Dedifferentiated amniotic fluid mesenchymal stem cell (primary cell): ENCODE results near the gene KIF5B.
"Not testable (repeated sequence)": the region's sequence is repeated elsewhere in the genome, so short reads cannot be mapped to it uniquely, and the experiment has no call there.

Source experiments
- DNase-seq: peaks from one replicate; pipeline ENCODE4 v3.0.0-alpha.2; 2016; ENCODE audit errors: extremely low spot score

KIF5B gene

GRCh38 chr10:32007026-32007425 is 49.2 kb downstream of the KIF5B start:
- DNase-seq, result no peak

GRCh38 chr10:32005050-32005449 is 51.2 kb downstream of the KIF5B start:
- DNase-seq, result peak; percentile 34

- no peak for DNase-seq
Measured at GRCh38 chr10:32004161-32004591, 52.0 kb downstream of the KIF5B start.

- no peak for DNase-seq
Measured at GRCh38 chr10:32002531-32002930, 53.7 kb downstream of the KIF5B start.

GRCh38 chr10:32000937-32001336 is 55.3 kb downstream of the KIF5B start:
- no peak for DNase-seq

- no peak for DNase-seq
Measured at GRCh38 chr10:31999836-32000235, 56.4 kb downstream of the KIF5B start.

- DNase-seq, result no peak
Measured at GRCh38 chr10:31999070-31999660, 57.1 kb downstream of the KIF5B start.

GRCh38 chr10:31994926-31995325 is 61.3 kb downstream of the KIF5B start:
- no peak for DNase-seq

GRCh38 chr10:31990937-31991336 is 65.3 kb downstream of the KIF5B start:
- no peak for DNase-seq

- not testable (repeated sequence) for DNase-seq
Measured at GRCh38 chr10:31987786-31988185, 68.4 kb downstream of the KIF5B start.

GRCh38 chr10:31982111-31982510 is 74.1 kb downstream of the KIF5B start:
- no peak for DNase-seq

- DNase-seq, result no peak
Measured at GRCh38 chr10:31980471-31980870, 75.8 kb downstream of the KIF5B start.

GRCh38 chr10:31979071-31979470 is 77.2 kb downstream of the KIF5B start:
- not testable (repeated sequence) for DNase-seq

- no peak for DNase-seq
Measured at GRCh38 chr10:31978156-31978483, 78.1 kb downstream of the KIF5B start.

GRCh38 chr10:31977440-31978155 is 78.6 kb downstream of the KIF5B start:
- peak; percentile 68 for DNase-seq

GRCh38 chr10:31975157-31975765 is 81.0 kb downstream of the KIF5B start:
- no peak for DNase-seq

GRCh38 chr10:31974434-31975124 is 81.6 kb downstream of the KIF5B start:
- no peak for DNase-seq

GRCh38 chr10:31972519-31973041 is 83.6 kb downstream of the KIF5B start:
- no peak for DNase-seq

- not testable (repeated sequence) for DNase-seq
Measured at GRCh38 chr10:31969847-31970246, 86.4 kb downstream of the KIF5B start.

- DNase-seq, result no peak
Measured at GRCh38 chr10:31963589-31963980, 92.6 kb downstream of the KIF5B start.

- no peak for DNase-seq
Measured at GRCh38 chr10:31962826-31963588, 93.2 kb downstream of the KIF5B start.
